Neuronal stem cell (in vitro differentiated cells): ENCODE data around the gene EMC7.
A peak's percentile ranks its signal among the peaks of the same experiment; 100 is the strongest.

Source experiments
- DNase-seq: peaks from one replicate; pipeline ENCODE4 v3.0.0-alpha.2; 2013; ENCODE audit warnings: low spot score
- H2AFZ ChIP-seq: one replicate; pipeline ENCODE4 v1.6.1; 2013; ENCODE audit warnings: mild to moderate bottlenecking, low read length, inconsistent platforms
- H2AK5ac ChIP-seq: 2 replicates; pipeline ENCODE4 v1.6.1; 2013; ENCODE audit warnings: low read depth, mild to moderate bottlenecking, inconsistent platforms, low read length, moderate library complexity, mixed read lengths
- H2BK120ac ChIP-seq: 2 replicates; pipeline ENCODE4 v1.6.1; 2013; ENCODE audit warnings: low read depth, mild to moderate bottlenecking, inconsistent platforms, low read length, moderate library complexity, mixed read lengths
- H2BK12ac ChIP-seq: one replicate; pipeline ENCODE4 v1.6.1; 2013; ENCODE audit warnings: low read length, inconsistent platforms
- H2BK15ac ChIP-seq: 2 replicates; pipeline ENCODE4 v1.6.1; 2013; ENCODE audit warnings: mild to moderate bottlenecking, low read length, inconsistent platforms, mixed read lengths
- H2BK5ac ChIP-seq: one replicate; pipeline ENCODE4 v1.6.1; 2013; ENCODE audit warnings: inconsistent platforms, mild to moderate bottlenecking, low read length, moderate library complexity
- H3K14ac ChIP-seq: one replicate; pipeline ENCODE4 v1.6.1; 2013; ENCODE audit warnings: low read length, inconsistent platforms
- H3K18ac ChIP-seq: 2 replicates; pipeline ENCODE4 v1.6.1; 2013; ENCODE audit warnings: low read length, inconsistent platforms
- H3K23ac ChIP-seq: 2 replicates; pipeline ENCODE4 v1.6.1; 2013; ENCODE audit warnings: low read depth, mild to moderate bottlenecking, mixed read lengths, low read length, inconsistent platforms; ENCODE audit not compliant: poor library complexity
- H3K27ac ChIP-seq: replicated peaks from 3 replicates; pipeline ENCODE4 v1.5.1; 2013; ENCODE audit warnings: low read length, inconsistent platforms
- H3K27me3 ChIP-seq, 3 experiments: 2 replicates each; pipeline ENCODE4 v1.6.1; 2013; ENCODE audit warnings: low read length in 3 of 3, mild to moderate bottlenecking in 2 of 3, inconsistent platforms in 1 of 3, low read depth in 1 of 3, mixed read lengths in 1 of 3, moderate library complexity in 1 of 3; ENCODE audit not compliant: control insufficient read depth in 3 of 3, insufficient read depth in 3 of 3
- H3K36me3 ChIP-seq, 2 donors: replicated peaks in 1 of 2; 2 replicates each; pipeline ENCODE4 v1.6.1; 2013; ENCODE audit warnings: low read length in 2 of 2; ENCODE audit not compliant: control insufficient read depth in 2 of 2, insufficient read depth in 2 of 2
- H3K4ac ChIP-seq: 2 replicates; pipeline ENCODE4 v1.6.1; 2013; ENCODE audit warnings: inconsistent platforms, mild to moderate bottlenecking, low read length, moderate library complexity
- H3K4me1 ChIP-seq, 2 donors: 1 replicate in 1 of 2; 2 replicates in 1 of 2; pipeline ENCODE4 v1.6.1; 2013; ENCODE audit warnings: low read length in 2 of 2, low read depth in 1 of 2; ENCODE audit not compliant: control insufficient read depth in 2 of 2, insufficient read depth in 1 of 2
- H3K4me2 ChIP-seq: one replicate; pipeline ENCODE4 v1.6.1; 2013; ENCODE audit warnings: mild to moderate bottlenecking, low read length, inconsistent platforms; ENCODE audit not compliant: insufficient read depth, poor library complexity, severe bottlenecking
- H3K4me3 ChIP-seq, 2 donors: 2 replicates each; pipeline ENCODE4 v1.5.1; 2013; ENCODE audit warnings: low read length in 2 of 2, mild to moderate bottlenecking in 2 of 2, inconsistent platforms in 1 of 2, moderate library complexity in 1 of 2
- H3K79me1 ChIP-seq: one replicate; pipeline ENCODE4 v1.6.1; 2013; ENCODE audit warnings: low read depth, mild to moderate bottlenecking, inconsistent platforms, low read length, moderate library complexity
- H3K9ac ChIP-seq: one replicate; pipeline ENCODE4 v1.6.1; 2013; ENCODE audit warnings: mild to moderate bottlenecking, low read depth, low read length, inconsistent platforms; ENCODE audit not compliant: poor library complexity
- H3K9me3 ChIP-seq, 2 donors: replicated peaks in 1 of 2; 2 replicates each; pipeline versions ENCODE3 to v1.6.1; 2013; ENCODE audit warnings: low read length in 2 of 2, mild to moderate bottlenecking in 2 of 2, inconsistent platforms in 1 of 2, low read depth in 1 of 2, mixed read lengths in 1 of 2, moderate library complexity in 1 of 2; ENCODE audit not compliant: control insufficient read depth in 2 of 2, insufficient read depth in 1 of 2
- H4K8ac ChIP-seq: one replicate; pipeline ENCODE4 v1.6.1; 2013; ENCODE audit warnings: low read depth, mild to moderate bottlenecking, inconsistent platforms, low read length, moderate library complexity
- H4K91ac ChIP-seq: one replicate; pipeline ENCODE4 v1.6.1; 2013; ENCODE audit warnings: low read length, low read depth, mild to moderate bottlenecking, inconsistent platforms; ENCODE audit not compliant: poor library complexity
- WGBS, 2 donors: extraction: QIAGEN DNeasy Blood & Tissue Kit; methylation state at CpG; one replicate each; pipeline ENCODE4 v1.1.7; 2013; ENCODE audit warnings: missing lambda C conversion rate in 2 of 2, mixed read lengths in 1 of 2; ENCODE audit not compliant: insufficient read length in 2 of 2, insufficient replicate concordance in 1 of 2; ENCODE audit errors: extremely low coverage in 2 of 2; 5-methylcytosine and 5-hydroxymethylcytosine counted together

EMC7 gene

GRCh38 chr15:34116620-34117019, 15.0 kb upstream of the EMC7 start:
- no peak overlapping the region for H2BK12ac ChIP-seq
- WGBS, 2 donors = no CpG with 5 or more reads among the region's 2 CpGs
- DNase-seq = no peak

GRCh38 chr15:34114739-34115138, 13.1 kb upstream of the EMC7 start:
- no CpG with 5 or more reads among the region's 3 CpGs for WGBS, 2 donors
- Histone ChIP-seq H3K79me1 (no peaks in the 10 kb centered on the region), H3K18ac (no peak overlapping the region), H2AK5ac (no peak overlapping the region), H3K23ac (no peak overlapping the region), H3K36me3 (no peaks in the 10 kb centered on the region), H4K8ac (no peak overlapping the region), H3K27ac (no peak overlapping the region), H2BK5ac (no peak overlapping the region), H2BK12ac (no peak overlapping the region), H3K14ac (no peak overlapping the region), H2AFZ (no peak overlapping the region), H2BK15ac (no peak overlapping the region), H3K4me1 (no peaks in the 10 kb centered on the region), H3K27me3 (no peaks in the 10 kb centered on the region), H3K4me2 (no peak overlapping the region), H3K9ac (peak overlapping the region; percentile 50), H4K91ac (no peak overlapping the region), H3K9me3 (no peaks in the 10 kb centered on the region), H3K4me3 (no peak overlapping the region), H2BK120ac (no peak overlapping the region), H3K4ac (no peak overlapping the region)
- DNase-seq = no peak

More at GRCh38 chr15:34116620-34117019, 15.0 kb upstream of the EMC7 start:
- Histone ChIP-seq H3K23ac (no peak overlapping the region), H3K27me3 (no peaks in the 10 kb centered on the region), H2BK5ac (no peak overlapping the region), H2AK5ac (no peak overlapping the region), H3K36me3 (no peaks in the 10 kb centered on the region), H3K4me1 (no peaks in the 10 kb centered on the region), H4K91ac (no peak overlapping the region), H3K27ac (no peak overlapping the region), H3K4me3 (no peak overlapping the region), H3K9me3 (no peaks in the 10 kb centered on the region), H3K18ac (no peak overlapping the region), H2BK120ac (no peak overlapping the region), H3K4me2 (no peak overlapping the region), H3K14ac (no peak overlapping the region), H3K9ac (no peak overlapping the region), H2AFZ (no peak overlapping the region), H4K8ac (no peak overlapping the region), H3K4ac (no peak overlapping the region), H3K79me1 (no peaks in the 10 kb centered on the region), H2BK15ac (no peak overlapping the region)

GRCh38 chr15:34114215-34114614, 12.6 kb upstream of the EMC7 start:
- no peak overlapping the region for H3K9ac ChIP-seq
- no peak overlapping the region for H3K4ac ChIP-seq
- H3K36me3 ChIP-seq = no peaks in the 10 kb centered on the region
- H4K8ac ChIP-seq = no peak overlapping the region
- no peak overlapping the region for H2BK15ac ChIP-seq
- H2BK12ac ChIP-seq = no peak overlapping the region
- no peak overlapping the region for H3K18ac ChIP-seq
- H2BK120ac ChIP-seq = no peak overlapping the region
- no CpG with 5 or more reads among the region's 2 CpGs for WGBS, 2 donors
- H3K4me3 ChIP-seq = no peak overlapping the region
- no peak overlapping the region for H3K27ac ChIP-seq
- no peaks in the 10 kb centered on the region for H3K79me1 ChIP-seq
- DNase-seq = no peak
- no peak overlapping the region for H2AK5ac ChIP-seq
- H3K23ac ChIP-seq = no peak overlapping the region
- H3K14ac ChIP-seq = no peak overlapping the region
- H3K4me1 ChIP-seq = no peaks in the 10 kb centered on the region
- no peak overlapping the region for H2AFZ ChIP-seq
- H3K27me3 ChIP-seq = no peaks in the 10 kb centered on the region
- H3K4me2 ChIP-seq = no peak overlapping the region
- no peak overlapping the region for H2BK5ac ChIP-seq
- H4K91ac ChIP-seq = no peak overlapping the region
- H3K9me3 ChIP-seq = no peaks in the 10 kb centered on the region

GRCh38 chr15:34111488-34111887, 9.8 kb upstream of the EMC7 start:
- WGBS, 2 donors = no CpG with 5 or more reads among the region's 6 CpGs

More at GRCh38 chr15:34111488-34111887, 9.8 kb upstream of the EMC7 start:
- Histone ChIP-seq H2BK12ac (no peak overlapping the region), H2AK5ac (no peak overlapping the region), H3K27ac (no peak overlapping the region), H2AFZ (peak overlapping the region; percentile 40), H3K4me2 (no peak overlapping the region), H3K27me3 (no peaks in the 10 kb centered on the region), H2BK120ac (no peak overlapping the region), H3K9ac (no peak overlapping the region), H3K4me3 (no peak overlapping the region), H2BK5ac (no peak overlapping the region), H3K79me1 (no peaks in the 10 kb centered on the region), H2BK15ac (no peak overlapping the region), H3K23ac (no peak overlapping the region), H3K14ac (no peak overlapping the region), H3K9me3 (no peaks in the 10 kb centered on the region), H3K4me1 (no peaks in the 10 kb centered on the region), H4K91ac (no peak overlapping the region), H4K8ac (no peak overlapping the region), H3K36me3 (no peaks in the 10 kb centered on the region), H3K4ac (no peak overlapping the region), H3K18ac (no peak overlapping the region)
- no peak for DNase-seq
